HG03066 (cell line): Measurements from ENCODE around the gene SAFB2.

Source experiments
- ATAC-seq: cut with Tn5 transposase; IDR thresholded peaks from one replicate; pipeline ENCODE4 v1.9.1; 2021; ENCODE audit warnings: low read depth; ENCODE audit not compliant: unreplicated experiment

SAFB2 gene

GRCh38 chr19:5622465-5623396 is at the start of gene SAFB2, which contains the start of gene SAFB:
Gene SAFB2 (minus strand): TSS chr19:5622776. CDS start chr19:5622715, 61 bp downstream.
Gene SAFB (plus strand): TSS chr19:5623083. CDS start chr19:5623206, 123 bp downstream.
- ATAC-seq, result peak; percentile 77

GRCh38 chr19:5671600-5671999 is 49.0 kb upstream of the SAFB2 start:
- no peak for ATAC-seq

GRCh38 chr19:5669212-5669611 is 46.6 kb upstream of the SAFB2 start:
- no peak for ATAC-seq

- no peak for ATAC-seq
Observed at GRCh38 chr19:5667751-5668271, 45.2 kb upstream of the SAFB2 start.

GRCh38 chr19:5666921-5667610 is 44.5 kb upstream of the SAFB2 start:
- no peak for ATAC-seq

GRCh38 chr19:5665781-5666513 is 43.4 kb upstream of the SAFB2 start:
- no peak for ATAC-seq

GRCh38 chr19:5664515-5664914 is 41.9 kb upstream of the SAFB2 start:
- ATAC-seq, result no peak

- no peak for ATAC-seq
Observed at GRCh38 chr19:5663904-5664303, 41.3 kb upstream of the SAFB2 start.

GRCh38 chr19:5661483-5661882 is 38.9 kb upstream of the SAFB2 start:
- ATAC-seq, result no peak

- ATAC-seq, result no peak
Observed at GRCh38 chr19:5655412-5655811, 32.8 kb upstream of the SAFB2 start.

- ATAC-seq, result no peak
Observed at GRCh38 chr19:5654931-5655330, 32.4 kb upstream of the SAFB2 start.

- ATAC-seq, result no peak
Observed at GRCh38 chr19:5652261-5652660, 29.7 kb upstream of the SAFB2 start.

GRCh38 chr19:5651361-5651760 is 28.8 kb upstream of the SAFB2 start:
- no peak for ATAC-seq

GRCh38 chr19:5648464-5648863 is 25.9 kb upstream of the SAFB2 start:
- no peak for ATAC-seq

- no peak for ATAC-seq
Observed at GRCh38 chr19:5646703-5647102, 24.1 kb upstream of the SAFB2 start.

- ATAC-seq, result no peak
Observed at GRCh38 chr19:5645409-5645808, 22.8 kb upstream of the SAFB2 start.

- no peak for ATAC-seq
Observed at GRCh38 chr19:5644037-5644436, 21.5 kb upstream of the SAFB2 start.

- ATAC-seq, result no peak
Observed at GRCh38 chr19:5643060-5643459, 20.5 kb upstream of the SAFB2 start.

GRCh38 chr19:5642204-5642603 is 19.6 kb upstream of the SAFB2 start:
- no peak for ATAC-seq

GRCh38 chr19:5641171-5641570 is 18.6 kb upstream of the SAFB2 start:
- ATAC-seq, result no peak

- ATAC-seq, result no peak
Observed at GRCh38 chr19:5637971-5638370, 15.4 kb upstream of the SAFB2 start.
